Activated naive CD4-positive, alpha-beta T cell treated with anti-CD3 and anti-CD28 coated beads, Interleukin-2, amount 10 ng/mL, durations not matched to agents 7 days and 5 days (primary cell): Measurements from ENCODE around the gene BMP4.

Experiments
- CTCF ChIA-PET: fragments of 350-600 bp; sonication (Branson Sonifier 250); formaldehyde crosslinking; loops from one replicate; lab custom pipeline; 2021; ENCODE audit warnings: antibody characterized with exemption; lab: Charles Lee
- DNase-seq: peaks from one replicate; pipeline ENCODE4 v3.0.0-alpha.2; 2020
- H3K27ac Mint-ChIP-seq: one replicate; pipeline ENCODE4 v1.8.0; 2021; ENCODE audit warnings: mild to moderate bottlenecking, moderate library complexity, mixed read lengths
- H3K27me3 Mint-ChIP-seq: one replicate; pipeline ENCODE4 v1.8.0; 2021; ENCODE audit warnings: mild to moderate bottlenecking, mixed read lengths
- H3K36me3 Mint-ChIP-seq: one replicate; pipeline ENCODE4 v1.8.0; 2021; ENCODE audit warnings: mixed read lengths
- H3K4me1 Mint-ChIP-seq: one replicate; pipeline ENCODE4 v1.8.0; 2021; ENCODE audit warnings: mixed read lengths
- H3K4me3 Mint-ChIP-seq: one replicate; pipeline ENCODE4 v1.8.0; 2021; ENCODE audit warnings: mild to moderate bottlenecking, moderate library complexity, mixed read lengths
- H3K9me3 Mint-ChIP-seq: one replicate; pipeline ENCODE4 v1.8.0; 2021; ENCODE audit warnings: mixed read lengths

The BMP4 gene

GRCh38 chr14:53955671-53956426, 776 bp downstream of the BMP4 start:
- CTCF ChIA-PET = no interaction called here

GRCh38 chr14:53955229-53955556, 1.4 kb downstream of the BMP4 start:
- H3K9me3 Mint-ChIP-seq = peaks cover 2% of the 10 kb centered on the region
- DNase-seq = no peak
- H3K4me1 Mint-ChIP-seq = peaks cover 44% of the 10 kb centered on the region
- CTCF ChIA-PET = no interaction called here
- peak overlapping the region; percentile 74 for H3K4me3 Mint-ChIP-seq
- peak overlapping the region; percentile 49 for H3K27ac Mint-ChIP-seq
- H3K27me3 Mint-ChIP-seq = peaks cover 81% of the 10 kb centered on the region
- peaks cover 8% of the 10 kb centered on the region for H3K36me3 Mint-ChIP-seq

More at GRCh38 chr14:53955671-53956426, 776 bp downstream of the BMP4 start:
- peaks cover 8% of the 10 kb centered on the region for H3K36me3 Mint-ChIP-seq
- peaks cover 80% of the 10 kb centered on the region for H3K27me3 Mint-ChIP-seq
- H3K4me3 Mint-ChIP-seq = peak overlapping the region; percentile 74
- H3K27ac Mint-ChIP-seq = peak overlapping the region; percentile 69
- H3K9me3 Mint-ChIP-seq = peaks cover 2% of the 10 kb centered on the region
- peak; percentile 23 for DNase-seq
- peaks cover 44% of the 10 kb centered on the region for H3K4me1 Mint-ChIP-seq

- H3K4me3 Mint-ChIP-seq = peak overlapping the region; percentile 74
- CTCF ChIA-PET = no interaction called here
Measured at GRCh38 chr14:53954551-53955228, 1.9 kb downstream of the BMP4 start.

GRCh38 chr14:53953828-53954550, 2.6 kb downstream of the BMP4 start:
- Mint-ChIP-seq H3K27me3 (peaks cover 87% of the 10 kb centered on the region), H3K9me3 (peaks cover 2% of the 10 kb centered on the region), H3K4me1 (peaks cover 44% of the 10 kb centered on the region), H3K36me3 (peaks cover 8% of the 10 kb centered on the region), H3K4me3 (peak overlapping the region; percentile 74), H3K27ac (no peak overlapping the region)
- DNase-seq = no peak
- CTCF ChIA-PET = no interaction called here

More at GRCh38 chr14:53954551-53955228, 1.9 kb downstream of the BMP4 start:
- peak; percentile 21 for DNase-seq
- Mint-ChIP-seq H3K9me3 (peaks cover 2% of the 10 kb centered on the region), H3K4me1 (peaks cover 44% of the 10 kb centered on the region), H3K36me3 (peaks cover 8% of the 10 kb centered on the region), H3K27ac (no peak overlapping the region), H3K27me3 (peaks cover 83% of the 10 kb centered on the region)

GRCh38 chr14:53953002-53953827, 3.4 kb downstream of the BMP4 start:
- Mint-ChIP-seq H3K27ac (peak overlapping the region; percentile 76), H3K4me3 (peak overlapping the region; percentile 74), H3K9me3 (peaks cover 2% of the 10 kb centered on the region), H3K36me3 (peaks cover 8% of the 10 kb centered on the region), H3K27me3 (peaks cover 95% of the 10 kb centered on the region), H3K4me1 (peaks cover 44% of the 10 kb centered on the region)
- DNase-seq = peak; percentile 32
- CTCF ChIA-PET = no interaction called here

GRCh38 chr14:53952533-53952932, 4.1 kb downstream of the BMP4 start:
- peaks cover 97% of the 10 kb centered on the region for H3K27me3 Mint-ChIP-seq
- H3K4me3 Mint-ChIP-seq = peak overlapping the region; percentile 69
- H3K36me3 Mint-ChIP-seq = peaks cover 8% of the 10 kb centered on the region

DNA sequence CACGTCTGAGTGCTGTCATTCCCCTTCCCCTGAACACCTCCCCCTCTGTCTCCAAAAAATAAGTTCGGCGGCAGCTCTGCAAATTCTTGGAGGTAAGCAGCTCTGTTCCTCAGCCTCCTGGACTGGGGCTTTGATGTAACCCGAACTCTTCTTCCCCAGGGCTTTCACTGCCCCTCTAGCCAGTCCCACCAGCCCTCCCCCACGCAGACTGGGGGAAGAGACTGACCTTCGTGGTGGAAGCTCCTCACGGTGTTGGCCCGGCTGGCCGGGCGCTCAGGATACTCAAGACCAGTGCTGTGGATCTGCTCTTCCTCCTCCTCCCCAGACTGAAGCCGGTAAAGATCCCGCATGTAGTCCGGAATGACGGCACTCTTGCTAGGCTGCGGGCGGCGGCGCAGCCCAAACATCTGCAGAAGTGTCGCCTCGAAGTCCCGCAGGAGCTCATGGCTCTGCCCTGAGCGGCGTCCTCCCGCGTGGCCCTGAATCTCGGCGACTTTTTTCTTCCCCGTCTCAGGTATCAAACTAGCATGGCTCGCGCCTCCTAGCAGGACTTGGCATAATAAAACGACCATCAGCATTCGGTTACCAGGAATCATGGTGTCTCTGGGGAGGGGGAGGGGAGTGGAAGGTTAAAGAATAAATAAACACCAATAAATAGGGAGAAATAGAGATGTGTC, 4.9 kb downstream of the BMP4 start:
- peaks cover 2% of the 10 kb centered on the region for H3K9me3 Mint-ChIP-seq
- H3K4me3 Mint-ChIP-seq = no peak overlapping the region
- H3K27ac Mint-ChIP-seq = no peak overlapping the region
- DNase-seq = no peak
- peaks cover 97% of the 10 kb centered on the region for H3K27me3 Mint-ChIP-seq
- H3K4me1 Mint-ChIP-seq = peaks cover 38% of the 10 kb centered on the region
- CTCF ChIA-PET = no interaction called here
- peaks cover 8% of the 10 kb centered on the region for H3K36me3 Mint-ChIP-seq

More at GRCh38 chr14:53952533-53952932, 4.1 kb downstream of the BMP4 start:
- CTCF ChIA-PET = no interaction called here
- no peak overlapping the region for H3K27ac Mint-ChIP-seq
- H3K9me3 Mint-ChIP-seq = peaks cover 2% of the 10 kb centered on the region
- DNase-seq = no peak
- H3K4me1 Mint-ChIP-seq = peaks cover 44% of the 10 kb centered on the region

DNA sequence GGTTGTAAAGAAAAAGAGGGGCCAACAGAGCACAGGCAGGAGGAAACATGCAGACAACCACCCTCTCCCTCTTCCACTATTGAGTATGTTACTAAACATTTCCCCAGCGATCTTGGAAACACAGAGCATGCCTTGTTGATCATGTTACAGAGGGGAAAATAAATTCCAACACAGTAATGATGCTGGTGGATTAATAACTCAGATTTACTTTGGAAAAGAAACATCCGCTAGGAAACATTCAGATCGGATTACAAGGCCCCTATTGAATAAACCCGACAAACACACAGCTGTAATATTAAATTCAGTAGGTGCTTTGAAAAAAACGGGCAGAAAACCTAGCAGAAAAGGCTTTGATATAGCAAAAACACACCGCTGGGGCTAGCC, 5.4 kb downstream of the BMP4 start:
- no peak overlapping the region for H3K27ac Mint-ChIP-seq
- H3K27me3 Mint-ChIP-seq = peaks cover 97% of the 10 kb centered on the region
- peaks cover 2% of the 10 kb centered on the region for H3K9me3 Mint-ChIP-seq
- no peak for DNase-seq
- H3K4me1 Mint-ChIP-seq = peaks cover 33% of the 10 kb centered on the region
- no peak overlapping the region for H3K4me3 Mint-ChIP-seq
- CTCF ChIA-PET = no interaction called here
- H3K36me3 Mint-ChIP-seq = peaks cover 8% of the 10 kb centered on the region

GRCh38 chr14:53950031-53950793, 6.4 kb downstream of the BMP4 start:
- Mint-ChIP-seq H3K9me3 (peaks cover 2% of the 10 kb centered on the region), H3K27ac (no peak overlapping the region), H3K4me3 (no peak overlapping the region), H3K27me3 (peaks cover 93% of the 10 kb centered on the region), H3K4me1 (peaks cover 23% of the 10 kb centered on the region), H3K36me3 (peaks cover 5% of the 10 kb centered on the region)
- CTCF ChIA-PET = no interaction called here
- no peak for DNase-seq

- H3K4me1 Mint-ChIP-seq = peaks cover 14% of the 10 kb centered on the region
- H3K36me3 Mint-ChIP-seq = peaks cover 5% of the 10 kb centered on the region
- no peak for DNase-seq
- CTCF ChIA-PET = no interaction called here
- H3K27me3 Mint-ChIP-seq = peaks cover 83% of the 10 kb centered on the region
- no peak overlapping the region for H3K27ac Mint-ChIP-seq
- peaks cover 2% of the 10 kb centered on the region for H3K9me3 Mint-ChIP-seq
- no peak overlapping the region for H3K4me3 Mint-ChIP-seq
Measured at GRCh38 chr14:53949201-53949600, 7.4 kb downstream of the BMP4 start.

GRCh38 chr14:53948205-53948884, 8.3 kb downstream of the BMP4 start:
- CTCF ChIA-PET = no interaction called here

GRCh38 chr14:53947452-53948204, 9.0 kb downstream of the BMP4 start:
- H3K4me3 Mint-ChIP-seq = no peak overlapping the region
- no peak overlapping the region for H3K27ac Mint-ChIP-seq
- H3K36me3 Mint-ChIP-seq = no peaks in the 10 kb centered on the region
- peaks cover 78% of the 10 kb centered on the region for H3K27me3 Mint-ChIP-seq
- peaks cover 1% of the 10 kb centered on the region for H3K4me1 Mint-ChIP-seq
- no peak for DNase-seq
- CTCF ChIA-PET = no interaction called here
- no peaks in the 10 kb centered on the region for H3K9me3 Mint-ChIP-seq

More at GRCh38 chr14:53948205-53948884, 8.3 kb downstream of the BMP4 start:
- Mint-ChIP-seq H3K27ac (no peak overlapping the region), H3K36me3 (peaks cover 3% of the 10 kb centered on the region), H3K4me3 (no peak overlapping the region), H3K9me3 (peaks cover 2% of the 10 kb centered on the region), H3K27me3 (peaks cover 82% of the 10 kb centered on the region), H3K4me1 (peaks cover 7% of the 10 kb centered on the region)
- DNase-seq = no peak
